Panc1 (cell line): ENCODE results near the gene P2RY10. TPM values are rescaled to one million over a fixed set of nuclear protein-coding genes. Genes with fewer than 3 reads are reported as not detected.

ENCODE experiments used
- ATAC-seq: fragments of 200-7000 bp; cut with Tn5 transposase; 2 replicates; pipeline ENCODE4 v1.9.1; 2020; ENCODE audit warnings: mild to moderate bottlenecking, moderate library complexity
- BruUV-seq: library from RNA; stranded (reverse); fragments of 400-500 nt; replicated peaks from 2 replicates; lab custom pipeline; 2021; lab: Mats Ljungman, UMichigan
- CTCF ChIA-PET: fragments of 300-600 bp; sonication (Branson Sonifier 250); formaldehyde crosslinking; loops from one replicate; lab custom pipeline; 2022; ENCODE audit warnings: antibody characterized with exemption; lab: Charles Lee
- POLR2A ChIA-PET: fragments of 300-600 bp; sonication (Branson Sonifier 250); formaldehyde crosslinking; loops from one replicate; lab custom pipeline; 2022; ENCODE audit warnings: antibody characterized with exemption; lab: Charles Lee
- DNase-seq: peaks from one replicate; pipeline ENCODE4 v3.0.0-alpha.2; 2010; ENCODE audit warnings: low read depth, low spot score
- H3K27ac ChIP-seq: 2 replicates; pipeline ENCODE4 v1.5.1; 2011; ENCODE audit warnings: mild to moderate bottlenecking, low read length, inconsistent platforms
- H3K27me3 ChIP-seq: fragments of 200-500 bp; sonication (Bioruptor generic); 2 replicates; pipeline ENCODE4 v1.6.0; 2014; ENCODE audit warnings: low read length, inconsistent platforms; ENCODE audit not compliant: control insufficient read depth, insufficient read depth
- H3K36me3 ChIP-seq: fragments of 200-500 bp; sonication (Bioruptor generic); 2 replicates; pipeline ENCODE4 v1.5.1; 2014; ENCODE audit warnings: inconsistent platforms, mild to moderate bottlenecking, low read length, moderate library complexity; ENCODE audit not compliant: control insufficient read depth, insufficient read depth
- H3K4me1 ChIP-seq: 2 replicates; pipeline ENCODE4 v1.5.1; 2011; ENCODE audit warnings: inconsistent platforms, mild to moderate bottlenecking, low read length, moderate library complexity; ENCODE audit not compliant: control insufficient read depth, insufficient read depth
- H3K4me3 ChIP-seq, 2 experiments: 2 replicates each; pipeline ENCODE4 v1.5.1; 2011 to 2012; ENCODE audit warnings: low read depth in 2 of 2, low read length in 2 of 2, mild to moderate bottlenecking in 2 of 2, inconsistent platforms in 1 of 2, moderate library complexity in 1 of 2
- H3K9me3 ChIP-seq: fragments of 200-500 bp; sonication (Bioruptor generic); 2 replicates; pipeline ENCODE4 v1.5.1; 2014; ENCODE audit warnings: low read depth, mild to moderate bottlenecking, inconsistent platforms, low read length, moderate library complexity; ENCODE audit not compliant: control insufficient read depth, insufficient read depth
- CTCF ChIP-seq: fragments of 450-650 bp; IDR thresholded peaks from 2 replicates; pipeline ENCODE4 v1.5.1; 2017; ENCODE audit warnings: mild to moderate bottlenecking
- POLR2AphosphoS5 ChIP-seq: IDR thresholded peaks from 2 replicates; pipeline ENCODE4 v1.6.1; 2012; ENCODE audit warnings: mild to moderate bottlenecking, low read depth, low read length, moderate library complexity
- REST ChIP-seq, 2 experiments: IDR thresholded peaks; 2 replicates each; pipeline ENCODE4 v1.6.1; 2011 to 2012; ENCODE audit warnings: low read depth in 2 of 2, control low read depth in 1 of 2, low read length in 1 of 2, mild to moderate bottlenecking in 1 of 2, moderate library complexity in 1 of 2; ENCODE audit not compliant: insufficient read depth in 1 of 2
- SIN3A ChIP-seq: IDR thresholded peaks from 2 replicates; pipeline ENCODE4 v1.6.1; 2012; ENCODE audit warnings: low read depth, mild to moderate bottlenecking, low read length, moderate library complexity, borderline replicate concordance; ENCODE audit not compliant: insufficient read depth
- TCF7L2 ChIP-seq: IDR thresholded peaks from 2 replicates; pipeline ENCODE4 v1.6.1; 2011; ENCODE audit warnings: mild to moderate bottlenecking, low read depth, low read length, inconsistent platforms
- in situ Hi-C: cut with HindIII; loops from 2 replicates; pipeline ENCODE4 v1.10.0; 2016; ENCODE audit warnings: low sequenced_read_pairs, low pct_unique_long_range_greater_than_20kb
- intact Hi-C: fragments of 100-400 bp; cut with micrococcal nuclease; formaldehyde crosslinking; loops from one replicate; pipeline ENCODE4 v1.10.0; 2022; ENCODE audit not compliant: unreplicated experiment
- total RNA-seq: library from RNA; stranded (reverse); gene quantifications from one replicate; pipeline ENCODE4 v1.2.1, GENCODE V29; 2021; ENCODE audit not compliant: unreplicated experiment

P2RY10 gene
- total RNA-seq, 1 experiment from 2014 or later, result not detected

GRCh38 chrX:78964598-78964997 is 19.4 kb downstream of the P2RY10 start:
- ATAC-seq (no peak), DNase-seq (no peak)
- H3K9me3 ChIP-seq, result no peaks in the 10 kb centered on the region
- intact Hi-C loops (no loop called here), in situ Hi-C loops (no loop called here)
- H3K4me1 ChIP-seq, result no peaks in the 10 kb centered on the region
- BruUV-seq, result no TSS peak
- H3K4me3 ChIP-seq, result no peak overlapping the region
- ChIA-PET POLR2A (no interaction called here), CTCF (no interaction called here)
- H3K36me3 ChIP-seq, result no peaks in the 10 kb centered on the region
- H3K27me3 ChIP-seq, result no peaks in the 10 kb centered on the region
- TF ChIP-seq TCF7L2 (no peak), REST (IDR thresholded peaks at IDR 0.05; ENCODE audit: insufficient read depth in 1 of 2, low read depth in 2 of 2, low read length in 1 of 2) (no peak), CTCF (no peak), SIN3A (no peak), POLR2AphosphoS5 (no peak)
- H3K27ac ChIP-seq, result no peak overlapping the region

GRCh38 chrX:78979789-78980464 is 34.7 kb downstream of the P2RY10 start:
- H3K4me1 ChIP-seq, result no peaks in the 10 kb centered on the region
- intact Hi-C loops (no loop called here), in situ Hi-C loops (no loop called here)
- H3K9me3 ChIP-seq, result no peaks in the 10 kb centered on the region
- H3K36me3 ChIP-seq, result no peaks in the 10 kb centered on the region
- ATAC-seq (no peak), DNase-seq (no peak)
- H3K27ac ChIP-seq, result no peak overlapping the region
- no peaks in the 10 kb centered on the region for H3K27me3 ChIP-seq
- H3K4me3 ChIP-seq, result no peak overlapping the region
- POLR2A ChIA-PET, result no interaction called here
- TF ChIP-seq POLR2AphosphoS5 (no peak), TCF7L2 (no peak), SIN3A (no peak), CTCF (no peak), REST (IDR thresholded peaks at IDR 0.05; ENCODE audit: insufficient read depth in 1 of 2, low read depth in 2 of 2, low read length in 1 of 2) (no peak)
- CTCF ChIA-PET, result no interaction called here
- BruUV-seq, result no TSS peak
